ENCODE measurements around the gene CTCFL.
A peak's percentile ranks its signal among the peaks of the same experiment; 100 is the strongest.

Gene CTCFL

GRCh38 chr20:57459897-57460296 lies 65.0 kb downstream of the CTCFL start:
- Histone ChIP-seq H3K27me3 (ENCODE audit: insufficient read depth, poor library complexity, severe bottlenecking) (no peaks in the 10 kb centered on the region), H3K27ac (replicated peaks) (peak overlapping the region; percentile 14; the same call in 1 of the 2 replicates), H3K4me3 (replicated peaks; ENCODE audit: insufficient read depth, low read length) (no peak overlapping the region)
- DNase-seq (ENCODE audit: low read depth in 1 of 2, low spot score in 1 of 2), result no peak
- TF ChIP-seq REST (IDR thresholded peaks at IDR 0.05; ENCODE audit: insufficient replicate concordance, low read depth), result no peak
- TF ChIP-seq GABPA (IDR thresholded peaks at IDR 0.05; ENCODE audit: low read depth), result no peak
- TF ChIP-seq POLR2AphosphoS5 (IDR thresholded peaks at IDR 0.05; ENCODE audit: low read depth), result no peak
- TF ChIP-seq SPI1 (IDR thresholded peaks at IDR 0.05; ENCODE audit: borderline replicate concordance, low read depth), result no peak
- no peak for TF ChIP-seq CTCF (IDR thresholded peaks at IDR 0.05; ENCODE audit: insufficient read depth, low read length)

GRCh38 chr20:57459278-57459677 lies 65.7 kb downstream of the CTCFL start:
- TF ChIP-seq REST (IDR thresholded peaks at IDR 0.05; ENCODE audit: insufficient replicate concordance, low read depth), result no peak
- TF ChIP-seq SPI1 (IDR thresholded peaks at IDR 0.05; ENCODE audit: borderline replicate concordance, low read depth), result no peak
- TF ChIP-seq POLR2AphosphoS5 (IDR thresholded peaks at IDR 0.05; ENCODE audit: low read depth), result no peak
- TF ChIP-seq CTCF (IDR thresholded peaks at IDR 0.05; ENCODE audit: insufficient read depth, low read length), result no peak
- no peak for TF ChIP-seq GABPA (IDR thresholded peaks at IDR 0.05; ENCODE audit: low read depth)
- no peak overlapping the region for H3K27ac ChIP-seq (replicated peaks)
- peak in 1 of 2 experiments; percentile 67 for DNase-seq (ENCODE audit: low read depth in 1 of 2, low spot score in 1 of 2)
- no peak overlapping the region for H3K4me3 ChIP-seq (replicated peaks; ENCODE audit: insufficient read depth, low read length)
- no peaks in the 10 kb centered on the region for H3K27me3 ChIP-seq (ENCODE audit: insufficient read depth, poor library complexity, severe bottlenecking)

- TF ChIP-seq REST (IDR thresholded peaks at IDR 0.05; ENCODE audit: insufficient replicate concordance, low read depth) (no peak), SPI1 (IDR thresholded peaks at IDR 0.05; ENCODE audit: borderline replicate concordance, low read depth) (peak; percentile 61; the same call in 1 of the 2 replicates)
- Histone ChIP-seq H3K4me3 (replicated peaks; ENCODE audit: insufficient read depth, low read length) (no peak overlapping the region), H3K27ac (replicated peaks) (no peak overlapping the region), H3K27me3 (ENCODE audit: insufficient read depth, poor library complexity, severe bottlenecking) (no peaks in the 10 kb centered on the region)
- no peak for DNase-seq (ENCODE audit: low read depth in 1 of 2, low spot score in 1 of 2)
These were observed 66.4 kb downstream of the CTCFL start for GRCh38 chr20:57458400-57459160.

Data from HL-60 (cell line).